ENCODE measurements around the gene RAMP3.

DNA sequence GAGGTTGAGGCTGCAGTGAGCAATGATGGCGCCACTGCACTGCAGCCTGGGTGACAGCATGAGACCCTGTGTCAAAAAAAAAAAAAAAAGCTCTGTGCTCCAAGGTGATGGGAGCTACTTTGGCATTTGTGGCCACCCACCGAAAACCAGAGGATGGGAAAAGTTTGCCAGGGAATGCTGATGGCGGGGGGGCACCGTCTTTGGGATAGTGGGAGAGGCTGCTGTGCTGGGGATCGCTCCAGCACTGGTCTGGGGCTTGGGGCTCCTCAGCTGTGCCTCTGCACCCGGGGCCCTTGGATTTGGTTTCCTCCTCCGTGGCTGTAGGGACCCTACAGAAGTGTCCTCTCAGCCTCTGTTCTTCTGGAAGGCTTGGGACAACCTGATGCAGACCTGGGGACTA is 11.7 kb upstream of the RAMP3 start:
- TF ChIP-seq POLR2A (IDR thresholded peaks at IDR 0.05): no peak
- TF ChIP-seq, protein P1, sequence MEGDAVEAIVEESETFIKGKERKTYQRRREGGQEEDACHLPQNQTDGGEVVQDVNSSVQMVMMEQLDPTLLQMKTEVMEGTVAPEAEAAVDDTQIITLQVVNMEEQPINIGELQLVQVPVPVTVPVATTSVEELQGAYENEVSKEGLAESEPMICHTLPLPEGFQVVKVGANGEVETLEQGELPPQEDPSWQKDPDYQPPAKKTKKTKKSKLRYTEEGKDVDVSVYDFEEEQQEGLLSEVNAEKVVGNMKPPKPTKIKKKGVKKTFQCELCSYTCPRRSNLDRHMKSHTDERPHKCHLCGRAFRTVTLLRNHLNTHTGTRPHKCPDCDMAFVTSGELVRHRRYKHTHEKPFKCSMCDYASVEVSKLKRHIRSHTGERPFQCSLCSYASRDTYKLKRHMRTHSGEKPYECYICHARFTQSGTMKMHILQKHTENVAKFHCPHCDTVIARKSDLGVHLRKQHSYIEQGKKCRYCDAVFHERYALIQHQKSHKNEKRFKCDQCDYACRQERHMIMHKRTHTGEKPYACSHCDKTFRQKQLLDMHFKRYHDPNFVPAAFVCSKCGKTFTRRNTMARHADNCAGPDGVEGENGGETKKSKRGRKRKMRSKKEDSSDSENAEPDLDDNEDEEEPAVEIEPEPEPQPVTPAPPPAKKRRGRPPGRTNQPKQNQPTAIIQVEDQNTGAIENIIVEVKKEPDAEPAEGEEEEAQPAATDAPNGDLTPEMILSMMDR (IDR thresholded peaks at IDR 0.05): no peak
- TF ChIP-seq POLR2AphosphoS5 (IDR thresholded peaks at IDR 0.05; ENCODE audit: insufficient read depth in 1 of 2, low read depth in 1 of 2): no peak

All from vagina (tissue), 2 donors.